HepG2 (cell line): Measurements from ENCODE around the gene MCRIP2. TPM values are rescaled to one million over a fixed set of nuclear protein-coding genes. Genes with fewer than 3 reads are reported as not detected.
A peak's percentile ranks its signal among the peaks of the same experiment; 100 is the strongest.

Source experiments
- AKAP8 ChIP-seq: sonication (generic); formaldehyde crosslinking; IDR thresholded peaks from 2 replicates; pipeline ENCODE4 v1.5.1; 2020; ENCODE audit warnings: mild to moderate bottlenecking, missing genetic modification reagents
- ARNTL ChIP-seq: sonication (generic); formaldehyde crosslinking; IDR thresholded peaks from 2 replicates; pipeline ENCODE4 v1.4.0; 2020; ENCODE audit warnings: mild to moderate bottlenecking, missing genetic modification reagents
- BORCS8-MEF2B ChIP-seq: sonication (generic); formaldehyde crosslinking; IDR thresholded peaks from 2 replicates; pipeline ENCODE4 v1.8.0; 2022; ENCODE audit warnings: mild to moderate bottlenecking, missing genetic modification reagents
- CENPX ChIP-seq: sonication (generic); formaldehyde crosslinking; IDR thresholded peaks from 2 replicates; pipeline ENCODE4 v1.9.0; 2021; ENCODE audit warnings: mild to moderate bottlenecking, missing genetic modification reagents, moderate library complexity
- ERF ChIP-seq: IDR thresholded peaks from 2 replicates; pipeline ENCODE4 v1.6.1; 2018; ENCODE audit warnings: missing biosample characterization, missing genetic modification reagents
- GATAD1 ChIP-seq: IDR thresholded peaks from 2 replicates; pipeline ENCODE4 v1.6.1; 2016; ENCODE audit warnings: missing genetic modification reagents, missing compliant biosample characterization
- KLF6 ChIP-seq: IDR thresholded peaks from 2 replicates; pipeline ENCODE4 v1.8.0; 2016; ENCODE audit warnings: missing biosample characterization, missing genetic modification reagents
- MIER3 ChIP-seq: IDR thresholded peaks from 2 replicates; pipeline ENCODE4 v1.6.1; 2016; ENCODE audit warnings: missing compliant biosample characterization, borderline replicate concordance
- NR2C2 ChIP-seq: sonication (generic); formaldehyde crosslinking; IDR thresholded peaks from 2 replicates; pipeline ENCODE4 v1.4.0; 2020; ENCODE audit warnings: missing genetic modification reagents, mild to moderate bottlenecking, moderate library complexity, borderline replicate concordance
- PHF5A ChIP-seq: IDR thresholded peaks from one replicate; pipeline ENCODE4 v1.6.1; 2018; ENCODE audit warnings: low read depth, missing genetic modification reagents; ENCODE audit not compliant: unreplicated experiment
- PITX1 ChIP-seq: sonication (generic); formaldehyde crosslinking; IDR thresholded peaks from 2 replicates; pipeline ENCODE4 v1.5.1; 2020; ENCODE audit warnings: mild to moderate bottlenecking, missing genetic modification reagents
- SMAD9 ChIP-seq: sonication (generic); formaldehyde crosslinking; IDR thresholded peaks from 2 replicates; pipeline ENCODE4 v1.5.1; 2020; ENCODE audit warnings: mild to moderate bottlenecking, missing genetic modification reagents
- YY1 ChIP-seq: IDR thresholded peaks from 2 replicates; pipeline ENCODE4 v1.6.1; 2011; ENCODE audit warnings: low read length, low read depth, moderate library complexity, mild to moderate bottlenecking; ENCODE audit not compliant: insufficient read depth, insufficient replicate concordance
- ZFP90 ChIP-seq: sonication (generic); formaldehyde crosslinking; IDR thresholded peaks from 2 replicates; pipeline ENCODE4 v1.8.0; 2022; ENCODE audit warnings: missing genetic modification reagents, mild to moderate bottlenecking, inconsistent platforms, borderline replicate concordance
- ZNF234 ChIP-seq: sonication (generic); formaldehyde crosslinking; conservative IDR thresholded peaks from 2 replicates; pipeline ENCODE4 v1.5.1; 2020; ENCODE audit warnings: mild to moderate bottlenecking, missing genetic modification reagents
- ZNF543 ChIP-seq: sonication (generic); formaldehyde crosslinking; IDR thresholded peaks from 2 replicates; pipeline ENCODE4 v1.4.0; 2020; ENCODE audit warnings: mild to moderate bottlenecking, missing genetic modification reagents
- ZNF567 ChIP-seq: sonication (generic); formaldehyde crosslinking; IDR thresholded peaks from 2 replicates; pipeline ENCODE4 v1.8.1; 2023; ENCODE audit warnings: mild to moderate bottlenecking, missing genetic modification reagents, borderline replicate concordance
- ZNF605 ChIP-seq: sonication (generic); formaldehyde crosslinking; IDR thresholded peaks from 2 replicates; pipeline ENCODE4 v1.8.0; 2022; ENCODE audit warnings: mild to moderate bottlenecking, missing genetic modification reagents
- ZNF672 ChIP-seq: sonication (generic); formaldehyde crosslinking; IDR thresholded peaks from 2 replicates; pipeline ENCODE4 v1.8.1; 2022; ENCODE audit warnings: missing genetic modification reagents
- ZNF703 ChIP-seq: sonication (generic); formaldehyde crosslinking; IDR thresholded peaks from 2 replicates; pipeline ENCODE4 v1.5.1; 2020; ENCODE audit warnings: missing genetic modification reagents, mild to moderate bottlenecking, moderate library complexity, borderline replicate concordance
- ZNF768 ChIP-seq: sonication (generic); formaldehyde crosslinking; IDR thresholded peaks from 2 replicates; pipeline ENCODE4 v1.4.0; 2020; ENCODE audit warnings: missing genetic modification reagents
- ZNF878 ChIP-seq: sonication (generic); formaldehyde crosslinking; IDR thresholded peaks from 2 replicates; pipeline ENCODE4 v1.8.1; 2023; ENCODE audit warnings: mild to moderate bottlenecking, missing genetic modification reagents, moderate library complexity
- polyA plus RNA-seq, 8 experiments: library from polyadenylated mRNA; depleted of rRNA in 3 of 8; stranded (reverse) in 7 of 8; unstranded in 1 of 8; fragments of >200 nt; fragmentation: Illumina TruSeq in 4 of 8; extraction: Trizol in 4 of 8; gene quantifications; 2 replicates each; pipeline versions ENCODE4 v1.2.1 to v1.2.3, GENCODE V29; 2011 to 2016; ENCODE audit warnings: low read depth in 4 of 8, missing spikeins in 1 of 8, mixed read lengths in 1 of 8; ENCODE audit not compliant: insufficient read depth in 1 of 8
- total RNA-seq, 5 experiments: library from RNA; depleted of rRNA; stranded (reverse); fragments of >200 nt; fragmentation: Illumina TruSeq; extraction: Trizol; gene quantifications; 2 replicates each; pipeline ENCODE4 v1.2.3, GENCODE V29; 2016; ENCODE audit warnings: low read depth in 1 of 5
- TF ChIP-seq, protein P1 (sequence below): sonication (generic); formaldehyde crosslinking; IDR thresholded peaks from 2 replicates; pipeline ENCODE4 v1.4.0; 2020; ENCODE audit warnings: missing genetic modification reagents, borderline replicate concordance
- TF ChIP-seq, protein P2 (sequence below): sonication (generic); formaldehyde crosslinking; IDR thresholded peaks from 2 replicates; pipeline ENCODE4 v1.8.0; 2022; ENCODE audit warnings: missing genetic modification reagents, mild to moderate bottlenecking, inconsistent platforms, borderline replicate concordance
- TF ChIP-seq, protein P3 (sequence below): sonication (generic); formaldehyde crosslinking; IDR thresholded peaks from 2 replicates; pipeline ENCODE4 v1.4.0; 2020; ENCODE audit warnings: mild to moderate bottlenecking, missing genetic modification reagents

MCRIP2 gene
- total and polyA plus RNA-seq, 2 of the 13 experiments (the other 11 are each of a cell fraction or from before 2014, with no cell fraction given), result 39.6 to 76.7 TPM

DNA sequence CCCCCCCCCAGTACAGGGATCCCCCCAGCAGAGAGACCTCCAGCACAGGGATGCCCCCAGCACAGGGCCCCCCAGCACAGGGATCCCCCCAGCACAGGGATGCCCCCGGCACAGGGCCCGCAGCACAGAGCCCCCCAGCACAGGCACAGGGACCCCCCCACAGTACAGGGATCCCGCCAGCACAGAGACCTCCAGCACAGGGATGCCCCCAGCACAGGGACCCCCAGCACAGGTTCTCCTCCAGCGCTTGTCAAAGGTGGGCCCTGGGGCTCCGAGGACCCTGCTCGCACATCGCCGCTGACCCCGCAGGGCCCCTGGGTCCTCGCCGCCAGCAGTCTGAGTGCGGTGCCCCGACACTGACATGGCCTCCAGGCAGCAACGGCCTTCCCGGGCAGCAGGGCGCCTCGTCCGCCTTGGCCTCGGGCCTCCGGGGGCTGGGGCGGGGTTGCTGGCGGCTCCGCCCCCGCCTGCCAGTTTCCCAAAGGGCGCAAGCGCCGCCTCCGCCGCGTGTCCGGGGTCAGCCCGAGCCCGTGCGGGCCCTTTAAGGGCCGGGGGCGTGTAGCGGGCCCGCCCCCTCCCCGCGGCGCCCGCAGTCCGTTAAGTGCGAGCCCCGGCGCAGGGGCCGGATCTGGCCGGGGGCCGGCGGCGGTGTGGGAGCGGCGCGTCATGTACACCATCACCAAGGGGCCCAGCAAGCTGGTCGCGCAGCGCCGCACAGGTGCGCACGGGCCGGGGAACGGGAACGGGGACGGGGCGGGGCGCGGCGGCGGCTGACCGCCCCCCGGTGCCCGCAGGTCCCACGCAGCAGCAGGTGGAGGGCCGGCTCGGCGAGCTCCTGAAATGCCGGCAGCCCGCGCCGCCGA is at the start of gene MCRIP2 (continued):
- TF ChIP-seq CENPX (no peak), ZNF878 (CRISPR knock-in tag) (0 out of 2 replicates have a peak, but pooled peaks have one; percentile 65), ZNF768 (CRISPR knock-in tag) (peak; percentile 36; the same call in 1 of the 2 replicates), ZNF567 (CRISPR knock-in tag) (0 out of 2 replicates have a peak, but pooled peaks have one; percentile 29), YY1 (peak; percentile 90), AKAP8 (CRISPR knock-in tag) (0 out of 2 replicates have a peak, but pooled peaks have one; percentile 51), ZNF543 (CRISPR knock-in tag) (0 out of 2 replicates have a peak, but pooled peaks have one; percentile 7), KLF6 (CRISPR knock-in tag) (0 out of 2 replicates have a peak, but pooled peaks have one; percentile 53), PITX1 (0 out of 2 replicates have a peak, but pooled peaks have one; percentile 31), SMAD9 (no peak), MIER3 (CRISPR knock-in tag) (0 out of 2 replicates have a peak, but pooled peaks have one; percentile 47), ARNTL (0 out of 2 replicates have a peak, but pooled peaks have one; percentile 8), ZFP90 (CRISPR knock-in tag) (peak; percentile 38; the same call in 1 of the 2 replicates), NR2C2 (CRISPR knock-in tag) (peak; percentile 67; the same call in 1 of the 2 replicates), ZNF672 (CRISPR knock-in tag) (no peak), ZNF605 (peak; percentile 22; the same call in 1 of the 2 replicates), PHF5A (CRISPR knock-in tag) (peak; percentile 31), ZNF234 (CRISPR knock-in tag) (no peak), ERF (CRISPR knock-in tag) (0 out of 2 replicates have a peak, but pooled peaks have one; percentile 23), ZNF703 (CRISPR knock-in tag) (no peak), GATAD1 (CRISPR knock-in tag) (peak; percentile 55; the same call in 1 of the 2 replicates), BORCS8-MEF2B (peak; percentile 61; the same call in 1 of the 2 replicates)
- TF ChIP-seq, protein P1, sequence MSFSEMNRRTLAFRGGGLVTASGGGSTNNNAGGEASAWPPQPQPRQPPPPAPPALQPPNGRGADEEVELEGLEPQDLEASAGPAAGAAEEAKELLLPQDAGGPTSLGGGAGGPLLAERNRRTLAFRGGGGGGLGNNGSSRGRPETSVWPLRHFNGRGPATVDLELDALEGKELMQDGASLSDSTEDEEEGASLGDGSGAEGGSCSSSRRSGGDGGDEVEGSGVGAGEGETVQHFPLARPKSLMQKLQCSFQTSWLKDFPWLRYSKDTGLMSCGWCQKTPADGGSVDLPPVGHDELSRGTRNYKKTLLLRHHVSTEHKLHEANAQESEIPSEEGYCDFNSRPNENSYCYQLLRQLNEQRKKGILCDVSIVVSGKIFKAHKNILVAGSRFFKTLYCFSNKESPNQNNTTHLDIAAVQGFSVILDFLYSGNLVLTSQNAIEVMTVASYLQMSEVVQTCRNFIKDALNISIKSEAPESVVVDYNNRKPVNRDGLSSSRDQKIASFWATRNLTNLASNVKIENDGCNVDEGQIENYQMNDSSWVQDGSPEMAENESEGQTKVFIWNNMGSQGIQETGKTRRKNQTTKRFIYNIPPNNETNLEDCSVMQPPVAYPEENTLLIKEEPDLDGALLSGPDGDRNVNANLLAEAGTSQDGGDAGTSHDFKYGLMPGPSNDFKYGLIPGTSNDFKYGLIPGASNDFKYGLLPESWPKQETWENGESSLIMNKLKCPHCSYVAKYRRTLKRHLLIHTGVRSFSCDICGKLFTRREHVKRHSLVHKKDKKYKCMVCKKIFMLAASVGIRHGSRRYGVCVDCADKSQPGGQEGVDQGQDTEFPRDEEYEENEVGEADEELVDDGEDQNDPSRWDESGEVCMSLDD (CRISPR knock-in tag), result peak; percentile 46; the same call in 1 of the 2 replicates
- TF ChIP-seq, protein P2, sequence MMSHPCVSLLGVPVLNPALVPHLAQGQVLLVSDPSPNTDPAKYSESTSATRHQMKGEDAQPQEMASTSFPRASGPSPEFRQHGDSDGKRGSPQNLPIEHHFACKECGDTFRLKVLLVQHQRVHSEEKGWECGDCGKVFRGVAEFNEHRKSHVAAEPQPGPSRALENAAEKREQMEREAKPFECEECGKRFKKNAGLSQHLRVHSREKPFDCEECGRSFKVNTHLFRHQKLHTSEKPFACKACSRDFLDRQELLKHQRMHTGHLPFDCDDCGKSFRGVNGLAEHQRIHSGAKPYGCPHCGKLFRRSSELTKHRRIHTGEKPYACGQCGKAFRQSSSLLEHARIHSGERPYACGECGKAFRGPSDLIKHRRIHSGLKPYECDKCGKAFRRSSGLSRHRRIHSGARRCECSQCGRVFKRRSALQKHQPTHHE (CRISPR knock-in tag), result peak; percentile 41; the same call in 1 of the 2 replicates
- TF ChIP-seq, protein P3, sequence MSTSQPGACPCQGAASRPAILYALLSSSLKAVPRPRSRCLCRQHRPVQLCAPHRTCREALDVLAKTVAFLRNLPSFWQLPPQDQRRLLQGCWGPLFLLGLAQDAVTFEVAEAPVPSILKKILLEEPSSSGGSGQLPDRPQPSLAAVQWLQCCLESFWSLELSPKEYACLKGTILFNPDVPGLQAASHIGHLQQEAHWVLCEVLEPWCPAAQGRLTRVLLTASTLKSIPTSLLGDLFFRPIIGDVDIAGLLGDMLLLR (CRISPR knock-in tag), result peak; percentile 90
